ENCODE measurements around the gene ADM5. TPM values are rescaled to one million over a fixed set of nuclear protein-coding genes. Genes with fewer than 3 reads are reported as not detected.

ADM5 gene
- polyA plus RNA-seq, 2 of the 4 experiments (the other 2 are of a cell fraction): 2.0 to 4.3 TPM

GRCh38 chr19:49651029-49651819 lies 38.2 kb upstream of the ADM5 start:
- Histone ChIP-seq H3K27ac (no peak overlapping the region), H3K4me3 (no peak overlapping the region), H3K4me2 (no peak overlapping the region), H3K9me3 (no peaks in the 10 kb centered on the region), H3K4me1 (no peaks in the 10 kb centered on the region)
- ChIA-PET POLR2A (no interaction called here), CTCF (interaction anchor here (1.5 kb wide), 1 partner anchor 20 kb away, joined by 4 read pairs; no protein-coding TSS in a partner anchor)
- ATAC-seq: no peak
- 97% methylated on average over 57 of the region's 72 CpGs for WGBS (ENCODE audit: missing lambda C conversion rate)
- TF ChIP-seq FOSL2 (IDR thresholded peaks at IDR 0.05): no peak
- TF ChIP-seq FOSL2 (CRISPR knock-in tag; IDR thresholded peaks at IDR 0.05): no peak
- TF ChIP-seq RCOR1 (IDR thresholded peaks at IDR 0.05; ENCODE audit: low read depth, low read length): no peak
- no peak for TF ChIP-seq CEBPB (IDR thresholded peaks at IDR 0.05)
- TF ChIP-seq MAFK (IDR thresholded peaks at IDR 0.05; ENCODE audit: partially characterized antibody): no peak
- TF ChIP-seq, protein P1, sequence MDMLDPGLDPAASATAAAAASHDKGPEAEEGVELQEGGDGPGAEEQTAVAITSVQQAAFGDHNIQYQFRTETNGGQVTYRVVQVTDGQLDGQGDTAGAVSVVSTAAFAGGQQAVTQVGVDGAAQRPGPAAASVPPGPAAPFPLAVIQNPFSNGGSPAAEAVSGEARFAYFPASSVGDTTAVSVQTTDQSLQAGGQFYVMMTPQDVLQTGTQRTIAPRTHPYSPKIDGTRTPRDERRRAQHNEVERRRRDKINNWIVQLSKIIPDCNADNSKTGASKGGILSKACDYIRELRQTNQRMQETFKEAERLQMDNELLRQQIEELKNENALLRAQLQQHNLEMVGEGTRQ (IDR thresholded peaks at IDR 0.05): no peak
- TF ChIP-seq JUNB (IDR thresholded peaks at IDR 0.05): no peak
- no peak for TF ChIP-seq CHD2 (IDR thresholded peaks at IDR 0.05; ENCODE audit: low read length, partially characterized antibody)
- TF ChIP-seq, protein P2, sequence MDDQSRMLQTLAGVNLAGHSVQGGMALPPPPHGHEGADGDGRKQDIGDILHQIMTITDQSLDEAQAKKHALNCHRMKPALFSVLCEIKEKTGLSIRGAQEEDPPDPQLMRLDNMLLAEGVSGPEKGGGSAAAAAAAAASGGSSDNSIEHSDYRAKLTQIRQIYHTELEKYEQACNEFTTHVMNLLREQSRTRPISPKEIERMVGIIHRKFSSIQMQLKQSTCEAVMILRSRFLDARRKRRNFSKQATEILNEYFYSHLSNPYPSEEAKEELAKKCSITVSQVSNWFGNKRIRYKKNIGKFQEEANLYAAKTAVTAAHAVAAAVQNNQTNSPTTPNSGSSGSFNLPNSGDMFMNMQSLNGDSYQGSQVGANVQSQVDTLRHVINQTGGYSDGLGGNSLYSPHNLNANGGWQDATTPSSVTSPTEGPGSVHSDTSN (IDR thresholded peaks at IDR 0.05): no peak
- TF ChIP-seq RFX5 (IDR thresholded peaks at IDR 0.05): no peak
- no peak for TF ChIP-seq HOXB5 (CRISPR knock-in tag; IDR thresholded peaks at IDR 0.05)
- no peak for TF ChIP-seq POLR2AphosphoS2 (conservative IDR thresholded peaks at IDR 0.05; ENCODE audit: low read length)
- no peak for TF ChIP-seq NPAS2 (CRISPR knock-in tag; IDR thresholded peaks at IDR 0.05; ENCODE audit: borderline replicate concordance)
- FAIRE-seq: no peak
- no peak for DNase-seq (ENCODE audit: low read depth in 1 of 2, low spot score in 1 of 2)

DNA sequence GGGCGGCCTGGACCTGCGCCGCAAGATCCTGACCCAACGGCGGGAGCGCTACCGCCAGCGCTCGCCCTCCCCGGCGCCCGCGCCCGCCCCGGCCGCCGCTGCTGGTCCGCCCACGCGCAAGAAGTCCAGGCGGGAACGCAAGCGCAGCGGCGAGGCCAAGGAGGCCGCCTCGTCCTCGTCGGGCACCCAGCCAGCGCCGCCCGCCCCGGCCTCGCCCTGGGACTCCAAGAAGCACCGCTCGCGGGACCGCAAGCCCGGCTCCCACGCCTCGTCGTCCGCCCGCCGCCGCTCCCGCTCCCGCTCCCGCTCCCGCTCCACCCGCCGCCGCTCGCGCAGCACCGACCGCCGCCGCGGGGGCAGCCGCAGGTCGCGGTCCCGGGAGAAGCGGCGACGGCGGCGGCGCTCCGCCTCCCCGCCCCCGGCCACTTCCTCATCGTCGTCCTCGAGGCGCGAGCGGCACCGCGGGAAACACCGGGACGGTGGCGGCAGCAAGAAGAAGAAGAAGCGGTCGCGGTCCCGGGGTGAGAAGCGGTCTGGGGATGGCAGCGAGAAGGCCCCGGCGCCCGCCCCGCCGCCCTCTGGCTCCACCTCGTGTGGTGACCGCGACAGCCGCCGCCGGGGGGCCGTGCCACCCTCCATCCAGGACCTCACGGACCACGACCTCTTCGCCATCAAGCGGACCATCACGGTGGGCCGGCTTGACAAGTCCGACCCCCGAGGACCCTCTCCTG lies 37.4 kb upstream of the ADM5 start:
- Histone ChIP-seq H3K4me1 (no peaks in the 10 kb centered on the region), H3K27ac (no peak overlapping the region), H3K4me2 (no peak overlapping the region), H3K4me3 (no peak overlapping the region), H3K9me3 (no peaks in the 10 kb centered on the region)
- no peak for DNase-seq (ENCODE audit: low read depth in 1 of 2, low spot score in 1 of 2)
- POLR2A ChIA-PET: no interaction called here
- no peak for TF ChIP-seq ZSCAN20 (CRISPR knock-in tag; IDR thresholded peaks at IDR 0.05)
- TF ChIP-seq EHF (CRISPR knock-in tag; IDR thresholded peaks at IDR 0.05): no peak
- no peak for TF ChIP-seq KDM5A (IDR thresholded peaks at IDR 0.05)
- no peak for TF ChIP-seq BCL3 (IDR thresholded peaks at IDR 0.05)
- TF ChIP-seq TP53 (CRISPR knock-in tag; IDR thresholded peaks at IDR 0.05): no peak
- no peak for TF ChIP-seq KDM1A (IDR thresholded peaks at IDR 0.05; ENCODE audit: low read depth)
- TF ChIP-seq, protein P3, sequence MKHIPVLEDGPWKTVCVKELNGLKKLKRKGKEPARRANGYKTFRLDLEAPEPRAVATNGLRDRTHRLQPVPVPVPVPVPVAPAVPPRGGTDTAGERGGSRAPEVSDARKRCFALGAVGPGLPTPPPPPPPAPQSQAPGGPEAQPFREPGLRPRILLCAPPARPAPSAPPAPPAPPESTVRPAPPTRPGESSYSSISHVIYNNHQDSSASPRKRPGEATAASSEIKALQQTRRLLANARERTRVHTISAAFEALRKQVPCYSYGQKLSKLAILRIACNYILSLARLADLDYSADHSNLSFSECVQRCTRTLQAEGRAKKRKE (CRISPR knock-in tag; IDR thresholded peaks at IDR 0.05; ENCODE audit: low read depth): no peak
- no peak for TF ChIP-seq GATA3 (IDR thresholded peaks at IDR 0.05; ENCODE audit: borderline replicate concordance)
- no peak for TF ChIP-seq NPAS2 (CRISPR knock-in tag; IDR thresholded peaks at IDR 0.05; ENCODE audit: borderline replicate concordance)
- no peak for TF ChIP-seq HOXA7 (CRISPR knock-in tag; IDR thresholded peaks at IDR 0.05)
- no peak for TF ChIP-seq RNF2 (IDR thresholded peaks at IDR 0.05; ENCODE audit: borderline replicate concordance, low read depth)
- TF ChIP-seq E2F6 (IDR thresholded peaks at IDR 0.05; ENCODE audit: borderline replicate concordance, low read depth): no peak
- no peak for TF ChIP-seq ZC3H11A (IDR thresholded peaks at IDR 0.05)
- no peak for TF ChIP-seq ZNF302 (CRISPR knock-in tag; IDR thresholded peaks at IDR 0.05)
- no peak for TF ChIP-seq MAFK (IDR thresholded peaks at IDR 0.05; ENCODE audit: partially characterized antibody)
- no peak for TF ChIP-seq ESRRA (IDR thresholded peaks at IDR 0.05; ENCODE audit: borderline replicate concordance, low read length)
- no peak for TF ChIP-seq FOSL2 (IDR thresholded peaks at IDR 0.05)
- TF ChIP-seq FOSL2 (CRISPR knock-in tag; IDR thresholded peaks at IDR 0.05): no peak
- no peak for TF ChIP-seq HEYL (CRISPR knock-in tag; IDR thresholded peaks at IDR 0.05)
- TF ChIP-seq JUNB (IDR thresholded peaks at IDR 0.05): no peak
- TF ChIP-seq, protein P1 (IDR thresholded peaks at IDR 0.05): no peak
- no peak for ATAC-seq
- no peak for FAIRE-seq
- WGBS (ENCODE audit: missing lambda C conversion rate): 97% methylated on average over 109 of the region's 110 CpGs
- CTCF ChIA-PET: interaction anchor here (21.2 kb wide), 1 partner anchor 23 kb away, joined by 326 read pairs; the partner anchor contains the start of gene PRMT1
